H1 (cell line): Measurements from ENCODE around the gene ARL6IP4. TPM values are rescaled to one million over a fixed set of nuclear protein-coding genes. Genes with fewer than 3 reads are reported as not detected.
A peak's percentile ranks its signal among the peaks of the same experiment; 100 is the strongest.

Experiments
- CTCF ChIA-PET: fragments of 300-600 bp; sonication (Branson Sonifier 250); formaldehyde crosslinking; loops from one replicate; lab custom pipeline; 2021; ENCODE audit not compliant: partially characterized antibody; lab: Charles Lee
- POLR2A ChIA-PET: fragments of 300-600 bp; sonication (Branson Sonifier 250); formaldehyde crosslinking; loops from one replicate; lab custom pipeline; 2021; ENCODE audit warnings: inconsistent platforms; ENCODE audit not compliant: partially characterized antibody; lab: Charles Lee
- DNase-seq, 2 experiments: peaks; one replicate each; pipeline versions ENCODE4 v3.0.0 to v3.0.0-alpha.2; 2010 to 2022; ENCODE audit warnings: low spot score in 2 of 2, low read depth in 1 of 2, mixed read lengths in 1 of 2
- FAIRE-seq: peaks from 2 replicates; lab custom pipeline; 2011; peaks lifted over from hg19 to GRCh38; lab: Jason Lieb, UNC
- H2AFZ ChIP-seq: 2 replicates; pipeline ENCODE4 v1.8.1; 2012; ENCODE audit warnings: low read length, inconsistent platforms
- H2AK5ac ChIP-seq: 2 replicates; pipeline ENCODE4 v1.6.1; 2013; ENCODE audit warnings: low read depth, low read length
- H2BK120ac ChIP-seq: replicated peaks from 2 replicates; pipeline ENCODE3; 2013; ENCODE audit warnings: low read depth, low read length, inconsistent platforms
- H2BK12ac ChIP-seq: 2 replicates; pipeline ENCODE4 v1.6.1; 2013; ENCODE audit warnings: low read depth, low read length
- H2BK15ac ChIP-seq: 2 replicates; pipeline ENCODE4 v1.6.1; 2013; ENCODE audit warnings: low read length
- H2BK20ac ChIP-seq: 2 replicates; pipeline ENCODE4 v1.6.1; 2013; ENCODE audit warnings: low read length
- H2BK5ac ChIP-seq: 2 replicates; pipeline ENCODE4 v1.6.1; 2013; ENCODE audit warnings: low read depth, low read length
- H3K14ac ChIP-seq: 2 replicates; pipeline ENCODE4 v1.6.1; 2013; ENCODE audit warnings: inconsistent platforms; ENCODE audit not compliant: insufficient read length
- H3K18ac ChIP-seq: 2 replicates; pipeline ENCODE4 v1.6.1; 2013; ENCODE audit warnings: low read length; ENCODE audit errors: extremely low read depth
- H3K23ac ChIP-seq: 2 replicates; pipeline ENCODE4 v1.6.1; 2013; ENCODE audit warnings: inconsistent platforms; ENCODE audit not compliant: insufficient read length
- H3K23me2 ChIP-seq: 2 replicates; pipeline ENCODE4 v1.6.1; 2013; ENCODE audit warnings: low read depth, low read length
- H3K27ac ChIP-seq: 2 replicates; pipeline ENCODE4 v1.6.1; 2011; ENCODE audit warnings: low read depth, low read length, inconsistent platforms
- H3K27me3 ChIP-seq, 4 experiments: replicated peaks in 1 of 4; 1 replicate in 1 of 4; 2 replicates in 3 of 4; pipeline versions ENCODE4 v1.6.1 to v1.8.1; 2011 to 2013; ENCODE audit warnings: low read length in 3 of 4, mild to moderate bottlenecking in 3 of 4, inconsistent platforms in 2 of 4, mixed read lengths in 2 of 4, moderate library complexity in 1 of 4; ENCODE audit not compliant: control insufficient read depth in 3 of 4, insufficient read depth in 3 of 4; ENCODE audit errors: extremely low read depth in 1 of 4
- H3K36me3 ChIP-seq, 4 experiments: 2 replicates each; pipeline versions ENCODE4 v1.6.1 to v1.8.1; 2011 to 2013; ENCODE audit warnings: mild to moderate bottlenecking in 4 of 4, low read length in 3 of 4, moderate library complexity in 2 of 4, control low read depth in 1 of 4, inconsistent platforms in 1 of 4; ENCODE audit not compliant: insufficient read depth in 4 of 4, control insufficient read depth in 2 of 4
- H3K4ac ChIP-seq: replicated peaks from 2 replicates; pipeline ENCODE3; 2013; ENCODE audit warnings: low read length, low read depth, mixed read lengths, inconsistent platforms; ENCODE audit not compliant: insufficient read length
- H3K4me1 ChIP-seq, 4 experiments: replicated peaks in 1 of 4; 1 replicate in 1 of 4; 2 replicates in 3 of 4; pipeline versions ENCODE4 v1.6.1 to v1.8.1; 2011 to 2013; ENCODE audit warnings: low read length in 3 of 4, inconsistent platforms in 2 of 4, mixed read lengths in 1 of 4; ENCODE audit not compliant: insufficient read depth in 4 of 4, control insufficient read depth in 3 of 4
- H3K4me2 ChIP-seq, 2 experiments: 2 replicates each; pipeline versions ENCODE4 v1.6.1 to v1.8.1; 2011 to 2013; ENCODE audit warnings: low read depth in 2 of 2, low read length in 2 of 2, control low read depth in 1 of 2, inconsistent platforms in 1 of 2, mild to moderate bottlenecking in 1 of 2; ENCODE audit not compliant: insufficient read depth in 1 of 2
- H3K4me3 ChIP-seq, 4 experiments: fragments of 200-600, 300-600 bp in 1 of 4; sonication (generic), shearing (Covaris generic), sonication (Bioruptor Twin) in 1 of 4; 2 replicates each; pipeline versions ENCODE4 v1.5.1 to v1.8.1; 2011 to 2016; ENCODE audit warnings: low read length in 4 of 4, low read depth in 3 of 4, control low read depth in 2 of 4, inconsistent platforms in 2 of 4, mild to moderate bottlenecking in 2 of 4, mixed read lengths in 1 of 4, moderate library complexity in 1 of 4; ENCODE audit not compliant: insufficient read depth in 2 of 4; ENCODE audit errors: extremely low read depth in 1 of 4
- H3K56ac ChIP-seq: replicated peaks from 2 replicates; pipeline ENCODE3; 2013; ENCODE audit warnings: low read depth, mild to moderate bottlenecking, mixed read lengths, low read length, inconsistent platforms; ENCODE audit not compliant: insufficient read length
- H3K79me1 ChIP-seq: 2 replicates; pipeline ENCODE4 v1.6.1; 2013; ENCODE audit warnings: low read depth, low read length, control low read depth
- H3K79me2 ChIP-seq, 2 experiments: 2 replicates each; pipeline versions ENCODE4 v1.6.1 to v1.8.1; 2012 to 2013; ENCODE audit warnings: low read length in 2 of 2, mild to moderate bottlenecking in 2 of 2, inconsistent platforms in 1 of 2; ENCODE audit not compliant: insufficient read depth in 2 of 2, control insufficient read depth in 1 of 2
- H3K9ac ChIP-seq, 4 experiments: replicated peaks in 1 of 4; 1 replicate in 1 of 4; 2 replicates in 3 of 4; pipeline versions ENCODE4 v1.6.1 to v1.8.1; 2011 to 2013; ENCODE audit warnings: low read depth in 3 of 4, low read length in 3 of 4, control low read depth in 2 of 4, mild to moderate bottlenecking in 2 of 4, moderate library complexity in 2 of 4, inconsistent platforms in 1 of 4; ENCODE audit errors: extremely low read depth in 1 of 4
- H3K9me3 ChIP-seq, 2 experiments: 2 replicates each; pipeline versions ENCODE4 v1.6.1 to v1.8.1; 2012 to 2013; ENCODE audit warnings: mild to moderate bottlenecking in 2 of 2, moderate library complexity in 2 of 2, control low read depth in 1 of 2, inconsistent platforms in 1 of 2, low read depth in 1 of 2, low read length in 1 of 2, mixed read lengths in 1 of 2; ENCODE audit not compliant: insufficient read depth in 2 of 2
- H4K20me1 ChIP-seq, 2 experiments: replicated peaks in 1 of 2; 2 replicates each; pipeline versions ENCODE3 to v1.8.1; 2011 to 2013; ENCODE audit warnings: inconsistent platforms in 2 of 2, low read length in 2 of 2, mild to moderate bottlenecking in 1 of 2; ENCODE audit not compliant: insufficient read depth in 2 of 2, control insufficient read depth in 1 of 2
- H4K5ac ChIP-seq: 2 replicates; pipeline ENCODE4 v1.6.1; 2013; ENCODE audit warnings: low read length, low read depth, mixed read lengths, inconsistent platforms; ENCODE audit not compliant: insufficient read length
- H4K8ac ChIP-seq: 2 replicates; pipeline ENCODE4 v1.8.0; 2013; ENCODE audit warnings: mild to moderate bottlenecking, moderate library complexity, low read length, inconsistent platforms; ENCODE audit not compliant: insufficient read depth; ENCODE audit errors: extremely low read depth
- H4K91ac ChIP-seq: replicated peaks from 2 replicates; pipeline ENCODE3; 2013; ENCODE audit warnings: low read length, mixed read lengths, inconsistent platforms; ENCODE audit not compliant: insufficient read length
- ATF2 ChIP-seq: IDR thresholded peaks from 2 replicates; pipeline ENCODE4 v1.6.1; 2012; ENCODE audit warnings: low read length, inconsistent platforms
- BACH1 ChIP-seq: IDR thresholded peaks from 2 replicates; pipeline ENCODE4 v1.6.1; 2012; ENCODE audit warnings: low read length, improper control_type of control experiment
- CEBPB ChIP-seq: IDR thresholded peaks from 2 replicates; pipeline ENCODE4 v1.6.1; 2012; ENCODE audit warnings: low read depth, low read length
- CTCF ChIP-seq, 3 experiments: IDR thresholded peaks; 1 replicate in 2 of 3; 2 replicates in 1 of 3; pipeline versions ENCODE4 v1.5.1 to v1.6.1; 2011; ENCODE audit warnings: low read length in 3 of 3, mild to moderate bottlenecking in 3 of 3, inconsistent platforms in 2 of 3, low read depth in 1 of 3, moderate library complexity in 1 of 3; ENCODE audit not compliant: insufficient read depth in 1 of 3; ENCODE audit errors: control extremely low read depth in 1 of 3
- JUND ChIP-seq: IDR thresholded peaks from 2 replicates; pipeline ENCODE4 v1.6.1; 2011; ENCODE audit warnings: mild to moderate bottlenecking, improper control_type of control experiment, low read length
- RXRA ChIP-seq: IDR thresholded peaks from 2 replicates; pipeline ENCODE4 v1.6.1; 2011; ENCODE audit warnings: low read depth, mild to moderate bottlenecking, low read length, moderate library complexity; ENCODE audit not compliant: insufficient read depth
- USF2 ChIP-seq: IDR thresholded peaks from 2 replicates; pipeline ENCODE4 v1.6.1; 2011; ENCODE audit warnings: low read length, improper control_type of control experiment
- WGBS, 2 experiments: shearing (Covaris generic) in 1 of 2; methylation state at CpG; one replicate each; pipeline versions ENCODE4 v1.1.6 to v1.1.7; 2013 to 2015; ENCODE audit warnings: low lambda C conversion rate in 2 of 2, mixed read lengths in 2 of 2, inconsistent platforms in 1 of 2, low coverage in 1 of 2, missing lambda C conversion rate in 1 of 2; ENCODE audit not compliant: insufficient replicate concordance in 2 of 2, insufficient coverage in 1 of 2, insufficient read length in 1 of 2; ENCODE audit errors: extremely low coverage in 1 of 2, missing lambda C conversion rate in 1 of 2; 5-methylcytosine and 5-hydroxymethylcytosine counted together
- polyA plus RNA-seq, 7 experiments: library from polyadenylated mRNA; depleted of rRNA in 3 of 7; stranded (reverse) in 5 of 7; unstranded in 2 of 7; fragments of >200 nt in 5 of 7; fragments of 200-250 nt in 2 of 7; gene quantifications; 1 replicate in 5 of 7; 2 replicates in 1 of 7; 4 replicates in 1 of 7; pipeline versions ENCODE4 v1.2.1 to v1.2.3, GENCODE V29; 2011 to 2013; ENCODE audit warnings: missing spikeins in 2 of 7, mixed read lengths in 2 of 7
- total RNA-seq: library from RNA; stranded (reverse); fragmentation: NEBNext Ultra II Directional; extraction: Animal tissue kit (Norgen Biotek cat#: 25700); gene quantifications from 2 replicates; pipeline ENCODE4 v1.2.1, GENCODE V29; 2021

ARL6IP4 gene
- total and polyA plus RNA-seq, 2 of the 8 experiments (the other 6 are each of a cell fraction or from before 2014, with no cell fraction given): 76.4 to 109 TPM

GRCh38 chr12:122981036-122981471, 573 bp downstream of the ARL6IP4 start:
- no peak overlapping the region for H2BK5ac ChIP-seq
- DNase-seq: peak in 1 of 2 experiments; percentile 69
- H4K5ac ChIP-seq: no peak overlapping the region
- H4K20me1 ChIP-seq: peaks cover 0 to 8% of the 10 kb centered on the region in 2 experiments
- H3K4me1 ChIP-seq: peaks cover 0 to 14% (median 8%) of the 10 kb centered on the region in 4 experiments; a peak in 6 of 7 replicates
- H3K4ac ChIP-seq: no peak overlapping the region
- no peak overlapping the region for H3K23ac ChIP-seq
- H3K23me2 ChIP-seq: peaks cover 16% of the 10 kb centered on the region; the same call in 1 of the 2 replicates
- 0 out of 2 replicates have a peak overlapping the region, but pooled peaks have one; percentile 88 for H2AK5ac ChIP-seq
- H2BK120ac ChIP-seq: no peak overlapping the region
- peak overlapping the region; percentile 95; the same call in 1 of the 2 replicates for H4K8ac ChIP-seq
- peak overlapping the region; percentile 90 to 95 for H3K4me2 ChIP-seq
- peaks cover 0 to 6% (median 1%) of the 10 kb centered on the region in 4 experiments; a peak in 2 of 8 replicates for H3K36me3 ChIP-seq
- no peaks in the 10 kb centered on the region for H3K27me3 ChIP-seq
- no peak overlapping the region for H3K14ac ChIP-seq
- H3K27ac ChIP-seq: no peak overlapping the region
- H2BK15ac ChIP-seq: no peak overlapping the region
- ChIA-PET POLR2A (interaction anchor here (0.9 to 1.8 kb wide), 6 partner anchors 9 to 252 kb away, joined by 3 to 5 read pairs (median 4); partner anchors contain the start of genes MPHOSPH9 and MTRFR), CTCF (interaction anchor here (0.6 to 1.5 kb wide), 5 partner anchors 10 to 489 kb away, joined by 3 to 10 read pairs (median 4); no protein-coding TSS in a partner anchor)
- H3K18ac ChIP-seq: peak overlapping the region; percentile 32; the same call in 1 of the 2 replicates
- no peak overlapping the region for H4K91ac ChIP-seq
- H3K79me2 ChIP-seq: peaks cover 0 to 4% of the 10 kb centered on the region in 2 experiments; a peak in 1 of 4 replicates
- H3K9me3 ChIP-seq: no peaks in the 10 kb centered on the region
- whole genome bisulfite sequencing, 2 experiments: 8% methylated on average over 17 of the region's 40 CpGs; no CpG with 5 or more reads in 1 of the 2 experiments
- H2BK20ac ChIP-seq: no peak overlapping the region
- H3K4me3 ChIP-seq: peak overlapping the region; percentile 77 to 92 (median 85)
- H2AFZ ChIP-seq: no peak overlapping the region
- FAIRE-seq: no peak
- H3K79me1 ChIP-seq: peaks cover 4% of the 10 kb centered on the region; the same call in 1 of the 2 replicates
- H2BK12ac ChIP-seq: no peak overlapping the region
- H3K9ac ChIP-seq: peak overlapping the region; percentile 66 to 88 (median 78); a peak in 6 of 7 replicates
- peak overlapping the region; percentile 10 for H3K56ac ChIP-seq
- TF ChIP-seq JUND (no peak), ATF2 (no peak), USF2 (no peak), CTCF (IDR thresholded peaks at IDR 0.05; ENCODE audit: control extremely low read depth in 1 of 3, insufficient read depth in 1 of 3, low read depth in 1 of 3, low read length in 3 of 3) (no peak), RXRA (no peak), BACH1 (no peak), CEBPB (no peak)
